ENCODE measurements around the gene PSMA3. TPM values are rescaled to one million over a fixed set of nuclear protein-coding genes. Genes with fewer than 3 reads are reported as not detected.

PSMA3 gene
- total RNA-seq, 3 donors from 2014 or later (not counting 1 experiment from before 2014, with no cell fraction given) = 107 to 120 (median 115) TPM

- peaks cover 5% of the 10 kb centered on the region for H3K4me1 ChIP-seq (ENCODE audit: control insufficient read depth, insufficient read depth, low read length)
- peaks cover 8% of the 10 kb centered on the region for H3K36me3 Mint-ChIP-seq
- no peak overlapping the region for H3K27ac ChIP-seq (ENCODE audit: low read length)
- no peak overlapping the region for H3K27ac Mint-ChIP-seq
- ATAC-seq = no peak
- TF ChIP-seq, protein P1, sequence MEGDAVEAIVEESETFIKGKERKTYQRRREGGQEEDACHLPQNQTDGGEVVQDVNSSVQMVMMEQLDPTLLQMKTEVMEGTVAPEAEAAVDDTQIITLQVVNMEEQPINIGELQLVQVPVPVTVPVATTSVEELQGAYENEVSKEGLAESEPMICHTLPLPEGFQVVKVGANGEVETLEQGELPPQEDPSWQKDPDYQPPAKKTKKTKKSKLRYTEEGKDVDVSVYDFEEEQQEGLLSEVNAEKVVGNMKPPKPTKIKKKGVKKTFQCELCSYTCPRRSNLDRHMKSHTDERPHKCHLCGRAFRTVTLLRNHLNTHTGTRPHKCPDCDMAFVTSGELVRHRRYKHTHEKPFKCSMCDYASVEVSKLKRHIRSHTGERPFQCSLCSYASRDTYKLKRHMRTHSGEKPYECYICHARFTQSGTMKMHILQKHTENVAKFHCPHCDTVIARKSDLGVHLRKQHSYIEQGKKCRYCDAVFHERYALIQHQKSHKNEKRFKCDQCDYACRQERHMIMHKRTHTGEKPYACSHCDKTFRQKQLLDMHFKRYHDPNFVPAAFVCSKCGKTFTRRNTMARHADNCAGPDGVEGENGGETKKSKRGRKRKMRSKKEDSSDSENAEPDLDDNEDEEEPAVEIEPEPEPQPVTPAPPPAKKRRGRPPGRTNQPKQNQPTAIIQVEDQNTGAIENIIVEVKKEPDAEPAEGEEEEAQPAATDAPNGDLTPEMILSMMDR (IDR thresholded peaks at IDR 0.05) = no peak
- H3K9me3 ChIP-seq (ENCODE audit: control insufficient read depth, insufficient read depth, low read length) = no peaks in the 10 kb centered on the region
- no peak overlapping the region for H3K4me3 Mint-ChIP-seq
- H3K27me3 ChIP-seq (ENCODE audit: control insufficient read depth, insufficient read depth, low read length) = no peaks in the 10 kb centered on the region
- H3K4me3 ChIP-seq (ENCODE audit: low read length) = no peak overlapping the region
- no peak for DNase-seq
- WGBS (ENCODE audit: insufficient coverage) = 96% methylated on average over 3 of the region's 3 CpGs
- intact Hi-C loops (cut with micrococcal nuclease) = no loop called here
- H3K9me3 Mint-ChIP-seq = no peaks in the 10 kb centered on the region
- H3K27me3 Mint-ChIP-seq (ENCODE audit: low read depth in 2 of 2) = no peaks in the 10 kb centered on the region
- H3K4me1 Mint-ChIP-seq = peaks cover 20 to 21% of the 10 kb centered on the region in 2 donors
- peaks cover 43% of the 10 kb centered on the region for H3K36me3 ChIP-seq (ENCODE audit: control insufficient read depth, insufficient read depth, low read length)
Measured at GRCh38 chr14:58301416-58301815, 56.8 kb downstream of the PSMA3 start.

GRCh38 chr14:58305730-58306129 lies 61.1 kb downstream of the PSMA3 start:
- no peak overlapping the region for H3K4me3 ChIP-seq (ENCODE audit: low read length)
- Mint-ChIP-seq H3K4me3 (no peak overlapping the region), H3K27me3 (ENCODE audit: low read depth in 2 of 2) (no peaks in the 10 kb centered on the region), H3K27ac (no peak overlapping the region), H3K9me3 (no peaks in the 10 kb centered on the region), H3K36me3 (peaks cover 15% of the 10 kb centered on the region), H3K4me1 (peaks cover 19 to 21% of the 10 kb centered on the region in 2 donors)
- DNase-seq = no peak
- intact Hi-C loops (cut with micrococcal nuclease) = no loop called here
- WGBS (ENCODE audit: insufficient coverage) = 88% methylated on average over 2 of the region's 2 CpGs
- H3K27ac ChIP-seq (ENCODE audit: low read length) = no peak overlapping the region
- no peaks in the 10 kb centered on the region for H3K27me3 ChIP-seq (ENCODE audit: control insufficient read depth, insufficient read depth, low read length)
- H3K36me3 ChIP-seq (ENCODE audit: control insufficient read depth, insufficient read depth, low read length) = peaks cover 66% of the 10 kb centered on the region
- no peaks in the 10 kb centered on the region for H3K9me3 ChIP-seq (ENCODE audit: control insufficient read depth, insufficient read depth, low read length)
- H3K4me1 ChIP-seq (ENCODE audit: control insufficient read depth, insufficient read depth, low read length) = no peaks in the 10 kb centered on the region
- no peak for ATAC-seq
- TF ChIP-seq, protein P1 (IDR thresholded peaks at IDR 0.05) = no peak

- no peak for DNase-seq
- Histone ChIP-seq H3K4me1 (ENCODE audit: control insufficient read depth, insufficient read depth, low read length) (no peaks in the 10 kb centered on the region), H3K27me3 (ENCODE audit: control insufficient read depth, insufficient read depth, low read length) (no peaks in the 10 kb centered on the region), H3K27ac (ENCODE audit: low read length) (no peak overlapping the region), H3K36me3 (ENCODE audit: control insufficient read depth, insufficient read depth, low read length) (peaks cover 66% of the 10 kb centered on the region), H3K4me3 (ENCODE audit: low read length) (no peak overlapping the region), H3K9me3 (ENCODE audit: control insufficient read depth, insufficient read depth, low read length) (no peaks in the 10 kb centered on the region)
- no peaks in the 10 kb centered on the region for H3K27me3 Mint-ChIP-seq (ENCODE audit: low read depth in 2 of 2)
- peaks cover 16 to 19% of the 10 kb centered on the region in 2 donors for H3K4me1 Mint-ChIP-seq
- no peak for ATAC-seq
- WGBS (ENCODE audit: insufficient coverage) = 97% methylated on average over 3 of the region's 8 CpGs
- H3K9me3 Mint-ChIP-seq = no peaks in the 10 kb centered on the region
- TF ChIP-seq, protein P1 (IDR thresholded peaks at IDR 0.05) = no peak
- peaks cover 15% of the 10 kb centered on the region for H3K36me3 Mint-ChIP-seq
- no peak overlapping the region for H3K4me3 Mint-ChIP-seq
- intact Hi-C loops (cut with micrococcal nuclease) = no loop called here
- peak overlapping the region in 1 of 2 donors; percentile 36 for H3K27ac Mint-ChIP-seq
Measured at GRCh38 chr14:58307597-58308316, 63.1 kb downstream of the PSMA3 start.

DNA sequence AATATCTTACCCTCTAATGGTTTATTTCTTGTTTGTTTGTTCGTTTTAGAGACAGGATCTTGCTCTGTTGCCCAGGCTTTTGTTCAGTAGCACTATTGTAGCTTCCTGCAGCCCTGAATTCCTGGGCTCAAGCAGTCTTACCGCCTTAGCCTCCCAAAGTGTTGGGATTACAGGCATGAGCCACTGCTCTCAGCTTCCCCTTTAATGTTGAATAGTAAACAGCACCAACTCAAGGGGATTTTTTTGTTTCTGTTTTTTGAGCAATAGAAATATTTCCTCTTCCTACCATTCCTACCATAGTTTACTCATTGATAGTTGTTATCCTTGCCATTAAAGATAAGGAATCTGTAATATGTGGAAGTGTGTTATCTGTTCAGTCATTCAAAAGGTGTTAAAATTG lies 64.4 kb downstream of the PSMA3 start:
- no peaks in the 10 kb centered on the region for H3K27me3 ChIP-seq (ENCODE audit: control insufficient read depth, insufficient read depth, low read length)
- ATAC-seq = no peak
- no peaks in the 10 kb centered on the region for H3K27me3 Mint-ChIP-seq (ENCODE audit: low read depth in 2 of 2)
- DNase-seq = no peak
- no peaks in the 10 kb centered on the region for H3K9me3 Mint-ChIP-seq
- peaks cover 15 to 16% of the 10 kb centered on the region in 2 donors for H3K4me1 Mint-ChIP-seq
- no peak overlapping the region for H3K4me3 Mint-ChIP-seq
- H3K36me3 Mint-ChIP-seq = peaks cover 15% of the 10 kb centered on the region
- H3K36me3 ChIP-seq (ENCODE audit: control insufficient read depth, insufficient read depth, low read length) = peaks cover 64% of the 10 kb centered on the region
- intact Hi-C loops (cut with micrococcal nuclease) = no loop called here
- no peak overlapping the region for H3K27ac ChIP-seq (ENCODE audit: low read length)
- WGBS (ENCODE audit: insufficient coverage) = 100% methylated on average over 2 of the region's 2 CpGs
- H3K4me3 ChIP-seq (ENCODE audit: low read length) = no peak overlapping the region
- H3K4me1 ChIP-seq (ENCODE audit: control insufficient read depth, insufficient read depth, low read length) = no peaks in the 10 kb centered on the region
- no peak overlapping the region for H3K27ac Mint-ChIP-seq
- H3K9me3 ChIP-seq (ENCODE audit: control insufficient read depth, insufficient read depth, low read length) = no peaks in the 10 kb centered on the region
- TF ChIP-seq, protein P1 (IDR thresholded peaks at IDR 0.05) = no peak
